Measurements from ENCODE around the gene PNPLA5.
A peak's percentile ranks its signal among the peaks of the same experiment; 100 is the strongest.

PNPLA5 gene

GRCh38 chr22:43851058-43851978 lies 40.5 kb downstream of the PNPLA5 start:
- in situ Hi-C loops (cut with HindIII; ENCODE audit: low pct_ligation_motif_present, low sequenced_read_pairs), result no loop called here
- Histone ChIP-seq H3K27ac (no peak overlapping the region), H3K27me3 (replicated peaks) (no peaks in the 10 kb centered on the region), H3K4me3 (ENCODE audit: low read depth, low read length) (no peak overlapping the region), H3K36me3 (replicated peaks) (no peaks in the 10 kb centered on the region)
- DNase-seq, result no peak
- no peak for TF ChIP-seq CTCF (IDR thresholded peaks at IDR 0.05; ENCODE audit: low read depth, low read length, missing control alignments)

- TF ChIP-seq CTCF (IDR thresholded peaks at IDR 0.05; ENCODE audit: low read depth, low read length, missing control alignments), result no peak
- no peak overlapping the region for H3K4me3 ChIP-seq (ENCODE audit: low read depth, low read length)
- in situ Hi-C loops (cut with HindIII; ENCODE audit: low pct_ligation_motif_present, low sequenced_read_pairs), result no loop called here
- no peak for DNase-seq
- H3K27me3 ChIP-seq (replicated peaks), result no peaks in the 10 kb centered on the region
- H3K36me3 ChIP-seq (replicated peaks), result no peaks in the 10 kb centered on the region
- no peak overlapping the region for H3K27ac ChIP-seq
Measured at GRCh38 chr22:43850529-43850928, 41.3 kb downstream of the PNPLA5 start.

- Histone ChIP-seq H3K36me3 (replicated peaks) (no peaks in the 10 kb centered on the region), H3K27me3 (replicated peaks) (no peaks in the 10 kb centered on the region), H3K4me3 (ENCODE audit: low read depth, low read length) (no peak overlapping the region), H3K27ac (no peak overlapping the region)
- TF ChIP-seq CTCF (IDR thresholded peaks at IDR 0.05; ENCODE audit: low read depth, low read length, missing control alignments), result no peak
- in situ Hi-C loops (cut with HindIII; ENCODE audit: low pct_ligation_motif_present, low sequenced_read_pairs), result no loop called here
- no peak for DNase-seq
Measured at GRCh38 chr22:43849731-43850130, 42.1 kb downstream of the PNPLA5 start.

GRCh38 chr22:43848366-43849171 lies 43.2 kb downstream of the PNPLA5 start:
- Histone ChIP-seq H3K4me3 (ENCODE audit: low read depth, low read length) (no peak overlapping the region), H3K36me3 (replicated peaks) (no peaks in the 10 kb centered on the region), H3K27ac (no peak overlapping the region), H3K27me3 (replicated peaks) (no peaks in the 10 kb centered on the region)
- no peak for DNase-seq
- peak; percentile 66 for TF ChIP-seq CTCF (IDR thresholded peaks at IDR 0.05; ENCODE audit: low read depth, low read length, missing control alignments)
- in situ Hi-C loops (cut with HindIII; ENCODE audit: low pct_ligation_motif_present, low sequenced_read_pairs), result no loop called here

- Histone ChIP-seq H3K36me3 (replicated peaks) (no peaks in the 10 kb centered on the region), H3K27ac (no peak overlapping the region), H3K27me3 (replicated peaks) (no peaks in the 10 kb centered on the region), H3K4me3 (ENCODE audit: low read depth, low read length) (no peak overlapping the region)
- no peak for TF ChIP-seq CTCF (IDR thresholded peaks at IDR 0.05; ENCODE audit: low read depth, low read length, missing control alignments)
- DNase-seq, result no peak
- in situ Hi-C loops (cut with HindIII; ENCODE audit: low pct_ligation_motif_present, low sequenced_read_pairs), result no loop called here
Measured at GRCh38 chr22:43847376-43848289, 44.2 kb downstream of the PNPLA5 start.

All from brain microvascular endothelial cell (primary cell).